Right lung (tissue), 10 donors: ENCODE measurements around the gene REG3G. TPM values are rescaled to one million over a fixed set of nuclear protein-coding genes. Genes with fewer than 3 reads are reported as not detected.
A peak's percentile ranks its signal among the peaks of the same experiment; 100 is the strongest.

Source experiments
- DNase-seq, 2 donors: peaks; one replicate each; pipeline ENCODE4 v3.0.0-alpha.2; 2013
- long read RNA-seq, 8 donors: transcript quantifications; one replicate each; lab custom pipeline, GENCODE V29; 2026
- polyA plus RNA-seq, 5 donors: library from polyadenylated mRNA; unstranded; fragments of 120-200 nt; gene quantifications; one replicate each; pipeline versions ENCODE4 v1.2.1 to v1.2.3, GENCODE V29; 2013; ENCODE audit warnings: inconsistent platforms in 1 of 5, low replicate concordance in 1 of 5; ENCODE audit not compliant: insufficient read length in 5 of 5, insufficient read depth in 1 of 5

The REG3G gene
- not detected for polyA plus RNA-seq
- long read RNA-seq, donor 1, result 0 reads
- long read RNA-seq, donor 2, result 0 reads
- long read RNA-seq, donor 3, result 0 reads
- long read RNA-seq, donor 4, result 0 reads
- long read RNA-seq, donor 5, result 0 reads
- long read RNA-seq, donor 6, result 0 reads
- long read RNA-seq, donor 7, result 0 reads
- long read RNA-seq, donor 8, result 0 reads

DNA sequence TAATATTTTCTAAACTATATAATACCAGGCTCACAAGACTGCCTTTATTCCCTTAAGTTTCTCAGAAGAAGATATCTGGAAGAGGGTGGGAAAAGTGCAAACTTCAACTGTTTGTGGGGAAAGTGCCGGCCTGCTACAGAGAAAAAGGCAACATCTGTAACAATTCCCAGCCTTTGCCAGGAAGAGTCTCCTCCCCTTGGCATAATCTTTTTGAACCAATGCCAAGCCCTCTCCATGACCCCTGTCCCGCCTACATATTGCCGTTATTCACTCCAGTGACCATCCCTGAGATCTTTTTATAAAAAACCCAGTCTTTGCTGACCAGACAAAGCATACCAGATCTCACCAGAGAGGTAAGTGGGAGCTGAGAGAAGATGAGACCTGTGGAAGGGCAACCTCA, at the start of gene REG3G:
REG3G (plus strand) TSS at position 282 of the 400 bp plus-strand sequence. CDS start 392 bp downstream, outside the sequence.
- no peak for DNase-seq

- DNase-seq, result no peak
These were observed 47.8 kb upstream of the REG3G start for GRCh38 chr2:78977661-78978145.

GRCh38 chr2:78978340-78978739, 47.2 kb upstream of the REG3G start:
- no peak for DNase-seq

DNA sequence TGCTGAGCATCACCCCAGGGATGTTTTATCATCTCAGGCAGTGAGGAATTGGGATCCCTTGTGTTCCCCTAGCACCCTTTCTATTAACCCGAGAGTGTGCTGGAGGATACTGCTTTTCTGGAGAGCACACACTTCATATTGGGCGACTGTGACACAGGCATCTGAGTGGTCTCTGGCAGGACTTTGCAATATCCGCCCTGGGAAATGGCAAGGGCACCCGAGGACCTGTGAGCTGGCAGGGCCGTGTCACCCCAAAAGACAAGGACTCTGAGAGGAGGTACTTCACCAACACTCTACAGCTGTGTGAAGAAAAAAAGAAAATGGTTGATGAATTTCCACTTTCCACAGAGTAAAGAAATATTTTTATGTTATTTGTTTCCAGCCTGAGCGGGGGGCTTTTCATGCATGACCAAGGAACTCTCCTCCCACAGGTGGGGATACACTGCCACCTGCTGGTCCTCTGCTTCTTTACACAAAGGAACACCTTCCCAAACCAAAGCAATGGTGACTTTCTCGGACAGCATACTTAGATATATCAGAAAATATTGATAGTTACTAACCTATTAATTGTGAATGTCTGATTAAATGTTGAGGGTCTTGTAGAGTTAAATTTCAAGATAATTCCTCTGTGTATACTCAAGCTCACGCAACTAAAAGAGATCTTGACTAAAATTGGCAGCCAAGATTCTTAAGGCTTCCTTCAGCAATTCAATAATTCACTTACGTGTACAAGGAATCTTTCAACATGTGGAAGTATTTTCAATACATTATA, 45.9 kb upstream of the REG3G start:
- DNase-seq, result peak; percentile 33 to 46

GRCh38 chr2:78980152-78980465, 45.4 kb upstream of the REG3G start:
- no peak for DNase-seq

GRCh38 chr2:78980871-78981270, 44.6 kb upstream of the REG3G start:
- no peak for DNase-seq

GRCh38 chr2:78982638-78983330, 42.7 kb upstream of the REG3G start:
- no peak for DNase-seq

DNA sequence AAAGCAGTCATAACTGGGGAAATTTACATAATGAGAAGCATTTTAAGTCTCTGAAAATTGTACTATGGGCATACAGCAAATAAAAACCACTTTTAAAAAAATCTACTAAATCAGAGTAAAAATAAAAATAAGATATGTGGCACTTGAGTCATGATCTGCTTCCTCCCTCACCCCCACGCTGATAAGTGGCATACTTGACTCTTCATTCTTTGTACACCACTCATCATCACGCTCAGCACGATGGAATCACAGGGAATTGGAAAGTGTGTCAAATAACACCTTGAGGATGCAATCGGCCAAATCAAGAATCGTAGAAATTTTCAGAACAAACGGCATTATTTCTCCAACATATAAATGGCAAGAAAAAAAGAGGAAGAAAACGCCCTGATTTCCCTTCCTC, 41.1 kb upstream of the REG3G start:
- DNase-seq, result no peak

- DNase-seq, result no peak
These were observed 39.9 kb upstream of the REG3G start for GRCh38 chr2:78985558-78985957.

GRCh38 chr2:78989051-78989450, 36.5 kb upstream of the REG3G start:
- no peak for DNase-seq

GRCh38 chr2:78992451-78992806, 33.1 kb upstream of the REG3G start:
- DNase-seq, result peak; percentile 3 to 10

- DNase-seq, result peak; percentile 4 to 10
These were observed 32.5 kb upstream of the REG3G start for GRCh38 chr2:78992807-78993517.

- no peak for DNase-seq
These were observed 31.9 kb upstream of the REG3G start for GRCh38 chr2:78993518-78994148.

GRCh38 chr2:78994789-78995188, 30.7 kb upstream of the REG3G start:
- no peak for DNase-seq

GRCh38 chr2:78999406-78999805, 26.1 kb upstream of the REG3G start:
- DNase-seq, result peak; percentile 2 to 11

DNA sequence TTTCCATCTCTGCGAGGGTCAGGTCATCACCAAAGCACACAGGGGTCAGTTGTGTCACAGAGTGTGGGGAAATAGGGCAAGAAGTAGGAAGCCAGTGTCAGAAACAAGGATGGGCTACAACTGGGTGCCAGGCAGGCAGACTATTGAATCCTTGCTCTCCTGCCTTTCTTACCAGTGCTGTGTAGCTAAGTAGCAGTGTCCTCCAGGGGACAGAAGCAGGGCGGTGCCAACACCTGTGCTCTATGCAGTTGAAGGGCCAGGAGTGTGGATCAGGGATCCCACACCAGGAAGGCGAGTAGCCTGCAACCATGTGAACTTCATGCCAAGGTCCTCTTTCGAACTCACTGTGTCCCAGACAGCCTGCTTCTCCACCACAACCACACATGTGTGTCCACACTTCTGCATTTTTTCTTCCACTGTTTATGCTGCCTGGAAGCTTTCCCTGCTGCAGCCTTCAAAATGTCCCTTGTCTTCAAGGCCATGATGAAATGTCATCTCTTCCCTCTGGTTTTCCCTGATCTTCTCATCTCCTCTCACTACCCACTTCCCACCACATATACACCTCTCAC, 25.4 kb upstream of the REG3G start:
- no peak for DNase-seq

DNA sequence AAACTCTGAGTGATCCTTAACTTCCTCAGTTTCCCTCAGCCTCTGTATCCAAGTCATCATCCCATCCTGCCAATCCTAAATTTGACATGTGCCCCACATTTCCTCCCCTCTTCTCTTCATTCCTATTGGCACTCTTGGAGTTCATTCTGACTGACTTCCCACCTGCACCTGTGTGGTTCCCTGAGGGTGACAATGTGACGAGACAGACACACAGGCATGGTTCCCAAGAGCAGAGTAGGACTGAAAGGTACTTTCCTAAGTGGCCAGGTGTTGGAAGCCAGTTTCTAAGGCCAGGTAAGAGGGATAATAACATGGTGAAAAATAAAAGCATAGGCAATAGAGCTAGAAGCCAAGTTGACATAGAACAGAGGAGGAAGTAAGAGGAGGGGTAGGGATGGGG, 24.2 kb upstream of the REG3G start:
- DNase-seq, result no peak

DNA sequence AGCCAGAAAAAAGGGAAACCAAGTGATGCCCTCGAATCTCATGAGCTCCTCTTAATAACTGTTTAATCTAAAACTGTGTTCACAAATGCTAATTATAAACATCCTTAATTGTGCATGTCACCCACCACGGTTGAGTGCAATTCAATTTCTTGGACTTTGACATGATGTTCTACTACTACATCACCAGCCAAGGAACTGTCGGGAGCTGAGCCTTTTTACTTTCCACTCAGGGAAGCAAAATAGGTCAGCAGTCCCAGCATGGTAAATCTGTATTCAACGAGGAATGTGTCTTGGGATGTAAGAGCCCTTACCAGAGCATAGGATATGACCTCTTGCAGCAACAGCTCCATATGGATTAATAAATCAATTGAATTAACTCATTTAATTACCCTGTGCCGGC, 20.8 kb upstream of the REG3G start:
- DNase-seq, result no peak

DNA sequence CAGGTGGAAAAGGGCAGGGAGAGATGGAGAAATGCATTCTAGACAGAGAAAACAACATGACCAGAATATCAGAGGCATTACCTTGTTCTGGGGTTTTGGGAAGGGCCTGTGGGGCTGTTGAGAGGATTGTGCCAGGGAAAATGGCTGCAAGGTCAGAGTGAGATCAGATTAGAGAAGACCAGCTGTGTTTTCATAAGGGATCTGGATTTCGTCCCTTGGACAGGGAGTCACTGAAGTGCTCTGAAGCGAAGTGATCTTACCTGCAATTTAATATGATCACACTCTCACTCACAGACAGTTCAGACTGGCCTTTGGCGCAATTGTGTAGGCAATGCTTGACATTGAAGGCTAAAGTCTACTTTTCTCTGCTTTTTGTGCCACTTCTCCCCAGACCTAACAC, 20.3 kb upstream of the REG3G start:
- no peak for DNase-seq

- DNase-seq, result no peak
These were observed 16.1 kb upstream of the REG3G start for GRCh38 chr2:79009388-79009787.

GRCh38 chr2:79011496-79011895, 14.0 kb upstream of the REG3G start:
- no peak for DNase-seq

GRCh38 chr2:79013629-79014028, 11.9 kb upstream of the REG3G start:
- DNase-seq, result no peak
